ENCODE results near the gene RETREG3. TPM values are rescaled to one million over a fixed set of nuclear protein-coding genes. Genes with fewer than 3 reads are reported as not detected.

The RETREG3 gene
- total and polyA plus RNA-seq, 9 of the 15 experiments (the other 6 are each of a cell fraction or from before 2014, with no cell fraction given), result 4.1 to 39.0 (median 16.9) TPM

GRCh38 chr17:42553161-42553818, 55.9 kb downstream of the RETREG3 start (continued):
- peak; percentile 65 for TF ChIP-seq TOE1 (IDR thresholded peaks at IDR 0.05; ENCODE audit: borderline replicate concordance)
- TF ChIP-seq TOE1 (CRISPR knock-in tag; IDR thresholded peaks at IDR 0.05; ENCODE audit: borderline replicate concordance, low read depth), result no peak
- no peak for TF ChIP-seq ZHX1 (conservative IDR thresholded peaks at IDR 0.05; ENCODE audit: low read length)
- TF ChIP-seq NFRKB (IDR thresholded peaks at IDR 0.05; ENCODE audit: low read depth), result no peak
- no peak for TF ChIP-seq PHF21A (IDR thresholded peaks at IDR 0.05; ENCODE audit: borderline replicate concordance, low read depth)
- TF ChIP-seq ZNF407 (IDR thresholded peaks at IDR 0.05; ENCODE audit: low read depth), result no peak
- peak; percentile 74 for TF ChIP-seq EP400 (IDR thresholded peaks at IDR 0.05)
- TF ChIP-seq PTBP1 (IDR thresholded peaks at IDR 0.05; ENCODE audit: low read depth, low read length), result no peak
- TF ChIP-seq ZNF75A (CRISPR knock-in tag; IDR thresholded peaks at IDR 0.05), result no peak
- TF ChIP-seq ZBTB1 (CRISPR knock-in tag; IDR thresholded peaks at IDR 0.05; ENCODE audit: borderline replicate concordance, low read depth), result no peak
- no peak for TF ChIP-seq PHB (CRISPR knock-in tag; IDR thresholded peaks at IDR 0.05)
- TF ChIP-seq DLX4 (CRISPR knock-in tag; IDR thresholded peaks at IDR 0.05), result no peak
- no peak for TF ChIP-seq NR2C1 (IDR thresholded peaks at IDR 0.05)
- no peak for TF ChIP-seq NR2C1 (tag; IDR thresholded peaks at IDR 0.05)
- TF ChIP-seq KLF16 (IDR thresholded peaks at IDR 0.05), result no peak
